GM19395 (cell line): ENCODE measurements around the gene SLC17A3.

Source experiments
- ATAC-seq: cut with Tn5 transposase; IDR thresholded peaks from one replicate; pipeline ENCODE4 v1.9.1; 2021; ENCODE audit warnings: mild to moderate bottlenecking, moderate library complexity; ENCODE audit not compliant: unreplicated experiment

The SLC17A3 gene

GRCh38 chr6:25874118-25874517 lies at the start of gene SLC17A3:
Gene SLC17A3 (minus strand): TSS chr6:25874243. CDS start chr6:25868387, 5,856 bp downstream.
- no peak for ATAC-seq

- no peak for ATAC-seq
Observed at GRCh38 chr6:25922301-25922700, 48.3 kb upstream of the SLC17A3 start.

GRCh38 chr6:25921525-25922203 lies 47.6 kb upstream of the SLC17A3 start:
- no peak for ATAC-seq

- no peak for ATAC-seq
Observed at GRCh38 chr6:25919657-25920056, 45.6 kb upstream of the SLC17A3 start.

- no peak for ATAC-seq
Observed at GRCh38 chr6:25918083-25918683, 44.1 kb upstream of the SLC17A3 start.

- ATAC-seq: no peak
Observed at GRCh38 chr6:25916789-25917490, 42.9 kb upstream of the SLC17A3 start.

DNA sequence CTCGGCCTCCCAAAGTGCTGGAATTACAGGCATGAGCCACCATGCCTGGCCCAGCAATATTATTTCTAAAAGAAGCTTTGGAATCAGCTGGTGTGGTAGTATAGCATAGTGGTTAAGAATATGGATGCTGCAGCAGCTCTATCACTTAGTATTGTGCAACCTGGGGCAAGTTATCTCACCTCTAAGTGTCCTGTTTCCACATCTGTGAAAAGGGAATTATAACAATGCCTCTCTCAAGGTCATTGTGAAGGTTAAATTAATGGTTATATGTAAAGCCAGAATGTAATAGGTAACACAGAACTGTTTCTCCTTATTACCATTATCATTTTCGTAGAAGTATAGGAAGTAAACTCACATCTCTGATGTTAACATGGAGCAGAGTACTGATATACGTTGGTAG lies 42.3 kb upstream of the SLC17A3 start:
- ATAC-seq: no peak

- ATAC-seq: no peak
Observed at GRCh38 chr6:25913741-25914140, 39.7 kb upstream of the SLC17A3 start.

DNA sequence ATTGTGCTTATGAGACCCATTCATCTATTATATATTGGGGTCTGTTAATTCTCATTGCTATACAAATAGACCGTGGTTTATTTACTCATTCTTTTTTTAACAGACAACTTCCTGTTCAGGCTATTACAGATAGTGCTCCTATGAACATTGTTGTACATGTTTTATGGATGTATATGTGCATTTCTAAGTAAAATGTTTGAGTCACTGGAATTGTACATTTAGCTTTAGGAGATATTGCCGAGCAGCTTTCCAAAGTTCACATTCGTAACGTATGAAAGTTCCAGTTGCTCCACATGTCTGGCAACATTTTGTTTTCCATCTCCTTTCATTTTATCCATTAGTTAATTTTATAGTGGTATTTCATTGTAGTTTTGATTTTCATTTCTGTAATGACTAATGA lies 37.3 kb upstream of the SLC17A3 start:
- ATAC-seq: no peak

DNA sequence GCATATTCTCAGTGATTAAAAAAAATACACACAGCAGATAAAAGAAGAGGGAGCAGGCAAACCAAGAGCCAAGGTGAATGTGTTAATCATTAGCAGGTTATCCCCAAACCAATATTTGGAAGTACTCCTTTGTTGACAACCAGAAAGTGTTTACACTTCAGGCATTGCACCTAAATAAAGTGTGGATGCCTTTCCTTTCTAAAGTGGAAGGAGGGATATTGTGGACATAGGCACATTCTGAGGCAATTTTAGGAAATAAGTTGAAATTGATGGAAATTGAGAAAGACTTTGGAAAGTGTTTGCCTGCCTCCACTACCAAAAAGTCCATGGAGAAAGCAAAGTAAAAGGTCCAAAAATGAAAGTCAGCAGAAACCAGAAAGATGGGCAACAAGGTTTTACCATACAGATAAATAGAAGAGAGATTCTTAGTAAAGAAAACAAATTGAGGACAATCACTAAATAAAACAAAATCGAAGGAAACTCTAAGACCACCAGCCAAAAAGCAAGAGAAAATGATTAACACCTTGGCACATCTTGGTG lies 33.5 kb upstream of the SLC17A3 start:
- no peak for ATAC-seq

- ATAC-seq: no peak
Observed at GRCh38 chr6:25903467-25904099, 29.5 kb upstream of the SLC17A3 start.

DNA sequence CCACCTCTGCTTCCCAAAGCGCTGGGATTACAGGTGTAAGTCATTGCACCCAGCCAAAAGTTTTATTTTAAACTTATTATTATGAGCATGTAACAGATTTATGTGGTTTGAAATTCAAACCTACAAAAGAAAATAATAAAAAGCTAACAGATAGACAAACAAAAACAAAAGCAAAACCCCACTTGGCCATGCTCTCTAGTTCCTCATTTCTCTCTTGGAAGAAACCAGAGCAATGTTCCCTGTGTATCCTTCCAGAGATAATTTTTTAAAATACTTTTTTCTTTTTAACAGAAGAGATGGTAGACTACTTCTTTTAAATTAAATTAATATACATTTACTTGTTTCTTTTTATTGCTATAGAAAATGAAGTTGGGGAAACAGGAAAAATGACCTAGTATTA lies 28.0 kb upstream of the SLC17A3 start:
- ATAC-seq: no peak

GRCh38 chr6:25900843-25901242 lies 26.8 kb upstream of the SLC17A3 start:
- ATAC-seq: no peak

GRCh38 chr6:25899580-25900408 lies 25.8 kb upstream of the SLC17A3 start:
- ATAC-seq: no peak

DNA sequence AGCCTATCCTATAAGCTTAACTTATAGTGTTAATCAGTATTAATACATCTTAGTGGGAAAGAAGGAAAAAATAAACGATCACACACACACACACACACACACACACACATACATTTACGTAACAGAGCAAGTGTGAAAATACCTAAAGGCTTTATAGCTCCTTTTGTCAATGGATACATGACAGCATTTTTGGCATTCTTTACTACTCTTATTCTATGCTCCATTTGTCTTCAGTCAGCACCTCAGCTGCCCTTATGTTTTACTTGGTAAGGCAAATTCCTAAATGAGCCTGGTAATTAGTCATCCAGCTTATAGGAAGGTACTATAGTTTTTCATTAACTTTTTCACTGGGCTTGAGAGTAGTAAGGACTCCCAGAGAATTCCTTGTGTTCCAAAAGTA lies 25.1 kb upstream of the SLC17A3 start:
- no peak for ATAC-seq

GRCh38 chr6:25898289-25898977 lies 24.4 kb upstream of the SLC17A3 start:
- no peak for ATAC-seq

DNA sequence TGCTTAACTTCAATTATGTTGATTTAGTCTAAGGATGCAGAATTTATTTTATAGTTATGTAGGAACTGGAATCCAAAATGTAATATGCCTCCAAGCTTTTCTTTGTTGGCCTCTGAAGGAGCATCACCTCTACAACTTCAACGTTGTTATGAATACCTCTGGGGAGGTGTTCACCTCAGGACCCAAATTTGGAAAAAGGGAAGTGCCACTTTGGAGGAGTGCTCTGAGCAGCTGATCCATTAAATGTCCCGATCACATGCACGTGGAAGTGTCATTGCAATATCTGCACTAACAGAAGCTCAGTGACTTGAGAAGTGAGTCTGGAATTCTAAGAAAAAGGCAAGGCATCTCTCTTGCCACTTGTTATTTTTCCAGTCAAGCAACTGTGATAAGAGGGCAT lies 22.2 kb upstream of the SLC17A3 start:
- no peak for ATAC-seq

- no peak for ATAC-seq
Observed at GRCh38 chr6:25895771-25896170, 21.7 kb upstream of the SLC17A3 start.

- no peak for ATAC-seq
Observed at GRCh38 chr6:25893778-25894177, 19.7 kb upstream of the SLC17A3 start.

GRCh38 chr6:25892877-25893276 lies 18.8 kb upstream of the SLC17A3 start:
- no peak for ATAC-seq
